HG03045 (cell line): ENCODE data around the gene IHH.
A peak's percentile ranks its signal among the peaks of the same experiment; 100 is the strongest.

Source experiments
- ATAC-seq: cut with Tn5 transposase; IDR thresholded peaks from one replicate; pipeline ENCODE4 v1.9.1; 2021; ENCODE audit warnings: mild to moderate bottlenecking, moderate library complexity; ENCODE audit not compliant: unreplicated experiment

Gene IHH

GRCh38 chr2:219041252-219041651 lies 19.5 kb downstream of the IHH start, which contains the start of gene CFAP65:
CFAP65 (minus strand) TSS chr2:219041516; CDS start chr2:219039048, 2,468 bp downstream.
- no peak for ATAC-seq

- no peak for ATAC-seq
These were observed 22.1 kb downstream of the IHH start for GRCh38 chr2:219038600-219038999.

GRCh38 chr2:219037783-219038499 lies 22.8 kb downstream of the IHH start:
- no peak for ATAC-seq

- no peak for ATAC-seq
These were observed 24.8 kb downstream of the IHH start for GRCh38 chr2:219035942-219036341.

GRCh38 chr2:219034823-219035222 lies 25.9 kb downstream of the IHH start:
- ATAC-seq, result no peak

- no peak for ATAC-seq
These were observed 28.5 kb downstream of the IHH start for GRCh38 chr2:219032051-219032745.

GRCh38 chr2:219031005-219031738 lies 29.5 kb downstream of the IHH start:
- no peak for ATAC-seq

- no peak for ATAC-seq
These were observed 30.4 kb downstream of the IHH start for GRCh38 chr2:219030177-219030940.

- ATAC-seq, result peak; percentile 63
These were observed 30.9 kb downstream of the IHH start for GRCh38 chr2:219029829-219030165.

- no peak for ATAC-seq
These were observed 31.5 kb downstream of the IHH start for GRCh38 chr2:219028996-219029828.

- ATAC-seq, result no peak
These were observed 32.6 kb downstream of the IHH start for GRCh38 chr2:219028141-219028540.

GRCh38 chr2:219027511-219028055 lies 33.1 kb downstream of the IHH start:
- ATAC-seq, result no peak

GRCh38 chr2:219026946-219027345 lies 33.8 kb downstream of the IHH start:
- no peak for ATAC-seq

- no peak for ATAC-seq
These were observed 34.8 kb downstream of the IHH start for GRCh38 chr2:219025637-219026585.

GRCh38 chr2:219024059-219024458 lies 36.7 kb downstream of the IHH start:
- ATAC-seq, result no peak

GRCh38 chr2:219023045-219023605 lies 37.6 kb downstream of the IHH start:
- no peak for ATAC-seq

- no peak for ATAC-seq
These were observed 38.1 kb downstream of the IHH start for GRCh38 chr2:219022616-219023015.

GRCh38 chr2:219022041-219022440 lies 38.7 kb downstream of the IHH start:
- no peak for ATAC-seq
